H7 (cell line): ENCODE data around the gene TRIO. TPM values are rescaled to one million over a fixed set of nuclear protein-coding genes. Genes with fewer than 3 reads are reported as not detected.

ENCODE experiments used
- DNase-seq: peaks from one replicate; pipeline ENCODE4 v3.0.0; 2012
- H3K27me3 ChIP-seq: 2 replicates; pipeline ENCODE4 v1.6.0; 2011; ENCODE audit warnings: mild to moderate bottlenecking, low read length; ENCODE audit not compliant: control insufficient read depth, insufficient read depth
- H3K36me3 ChIP-seq: replicated peaks from 2 replicates; pipeline ENCODE4 v1.5.1; 2011; ENCODE audit warnings: low read length; ENCODE audit not compliant: control insufficient read depth, insufficient read depth
- H3K4me3 ChIP-seq: 2 replicates; pipeline ENCODE4 v1.5.1; 2011; ENCODE audit warnings: low read depth, mild to moderate bottlenecking, control low read depth, low read length, moderate library complexity; ENCODE audit not compliant: insufficient read depth
- total RNA-seq: library from RNA; depleted of rRNA; stranded (reverse); fragments of >200 nt; shearing (Covaris generic); gene quantifications from 2 replicates; pipeline ENCODE4 v1.2.3, GENCODE V29; 2014

Gene TRIO
- total RNA-seq, 1 experiment from 2014 or later: 39.7 TPM

DNA sequence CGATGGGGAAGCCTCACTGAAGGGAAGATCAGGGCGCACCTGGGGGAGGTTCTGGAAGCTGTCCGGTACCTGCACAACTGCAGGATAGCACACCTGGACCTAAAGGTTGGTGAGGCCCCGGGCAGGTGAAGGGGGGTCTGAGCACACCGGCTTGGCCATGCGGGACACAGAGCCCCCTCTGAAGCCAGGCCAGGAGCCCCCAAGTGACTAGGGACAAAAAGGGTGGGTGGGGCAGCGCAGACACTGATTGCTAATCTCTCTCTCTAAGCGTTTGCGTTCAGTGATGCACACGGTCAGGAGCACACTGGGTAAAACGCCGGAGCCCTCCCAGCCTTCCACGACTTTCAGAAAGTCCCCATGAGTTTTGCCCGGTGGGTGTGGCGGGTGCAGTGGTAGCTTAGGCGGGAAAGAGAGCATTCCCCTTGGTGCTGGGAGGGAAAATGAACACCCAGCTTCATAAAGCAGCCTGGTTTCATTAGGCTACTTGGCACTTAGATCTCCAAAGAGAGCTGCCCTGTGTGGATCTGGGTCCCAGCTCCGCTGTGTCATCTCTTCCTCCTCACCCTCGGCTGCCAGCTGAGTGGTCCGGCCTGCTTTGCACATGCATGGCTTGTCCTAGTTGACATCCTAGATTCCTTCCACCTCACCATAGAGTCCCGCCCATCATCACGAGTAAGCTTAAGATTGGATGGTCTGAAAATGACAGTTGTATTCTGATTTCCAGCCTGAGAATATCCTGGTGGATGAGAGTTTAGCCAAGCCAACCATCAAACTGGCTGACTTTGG is 364.2 kb downstream of the TRIO start:
- H3K4me3 ChIP-seq: no peak overlapping the region
- no peaks in the 10 kb centered on the region for H3K27me3 ChIP-seq
- DNase-seq: peak; percentile 29
- peaks cover 11% of the 10 kb centered on the region for H3K36me3 ChIP-seq

- H3K4me3 ChIP-seq: no peak overlapping the region
- peak; percentile 26 for DNase-seq
- no peaks in the 10 kb centered on the region for H3K27me3 ChIP-seq
- peaks cover 4% of the 10 kb centered on the region for H3K36me3 ChIP-seq
Measured at GRCh38 chr5:14508046-14508445, 364.9 kb downstream of the TRIO start.

DNA sequence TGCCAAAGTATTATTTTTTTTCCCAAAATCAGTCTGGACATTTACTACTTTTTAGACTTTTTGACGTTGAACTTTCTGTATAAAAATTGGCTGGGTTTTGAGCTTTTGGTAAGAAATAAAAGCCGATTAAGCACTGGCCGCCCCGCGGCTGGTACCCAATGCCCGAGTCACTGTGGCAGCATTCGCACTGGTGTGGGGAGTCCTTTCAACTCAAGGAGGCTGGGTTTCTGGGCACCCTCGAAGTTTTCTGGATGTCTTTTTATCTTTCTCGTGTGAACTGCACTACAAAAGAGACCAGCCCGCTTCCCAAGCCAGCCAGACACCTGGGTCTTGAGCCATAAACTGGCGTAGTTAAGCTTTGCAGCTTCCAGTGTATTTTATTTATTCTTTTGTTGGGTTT is 366.4 kb downstream of the TRIO start:
- Histone ChIP-seq H3K4me3 (no peak overlapping the region), H3K27me3 (no peaks in the 10 kb centered on the region), H3K36me3 (peaks cover 3% of the 10 kb centered on the region)
- peak; percentile 24 for DNase-seq

DNA sequence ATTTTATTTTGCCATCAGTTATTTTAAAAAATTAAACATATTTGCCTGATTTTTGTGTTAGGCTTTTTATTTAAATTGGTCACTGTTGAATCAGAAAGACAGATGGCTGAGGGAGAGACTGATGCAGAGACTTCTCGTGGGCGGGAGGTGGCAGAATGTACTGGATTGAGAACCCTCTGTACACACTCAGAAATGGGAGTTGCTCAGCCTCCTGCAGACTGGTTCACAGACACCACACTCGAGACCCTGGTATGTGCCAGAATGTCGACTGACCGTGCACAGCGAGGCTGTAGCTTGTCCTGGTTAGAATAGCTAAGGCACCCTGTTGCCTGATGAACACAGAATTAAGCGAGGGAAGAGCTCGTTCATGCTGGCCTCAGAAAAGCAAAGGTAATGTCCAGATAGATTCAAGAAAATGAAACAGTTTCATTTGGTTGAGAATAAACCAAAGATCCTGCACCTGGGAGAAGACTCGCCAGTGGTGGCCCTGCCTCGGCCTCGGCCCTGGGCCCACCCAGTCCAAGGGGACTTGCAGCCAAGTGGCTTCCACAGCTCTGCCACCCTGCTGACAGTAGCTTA is 367.1 kb downstream of the TRIO start:
- peaks cover 3% of the 10 kb centered on the region for H3K36me3 ChIP-seq
- peak; percentile 25 for DNase-seq
- no peak overlapping the region for H3K4me3 ChIP-seq
- H3K27me3 ChIP-seq: no peaks in the 10 kb centered on the region

DNA sequence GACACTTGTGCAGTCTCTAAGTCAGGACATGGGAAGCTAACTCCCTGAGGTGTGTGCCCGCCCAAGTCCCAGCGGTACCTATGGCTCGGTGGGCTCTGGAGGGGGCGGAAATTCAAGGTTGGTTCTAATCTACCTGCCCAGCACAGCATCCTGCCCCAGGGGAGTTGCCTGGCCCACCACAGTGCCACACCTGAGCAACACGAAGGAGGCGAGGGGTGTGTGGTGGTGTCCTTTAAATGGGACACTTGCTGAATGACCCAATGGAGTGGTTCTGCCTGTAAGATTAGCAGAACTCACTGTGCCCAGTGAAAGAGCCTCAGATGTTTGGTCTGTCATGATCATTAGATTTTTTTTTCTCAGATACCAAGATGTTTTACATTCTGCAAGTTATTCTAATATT is 367.7 kb downstream of the TRIO start:
- Histone ChIP-seq H3K4me3 (no peak overlapping the region), H3K36me3 (peaks cover 3% of the 10 kb centered on the region), H3K27me3 (no peaks in the 10 kb centered on the region)
- DNase-seq: peak; percentile 20

DNA sequence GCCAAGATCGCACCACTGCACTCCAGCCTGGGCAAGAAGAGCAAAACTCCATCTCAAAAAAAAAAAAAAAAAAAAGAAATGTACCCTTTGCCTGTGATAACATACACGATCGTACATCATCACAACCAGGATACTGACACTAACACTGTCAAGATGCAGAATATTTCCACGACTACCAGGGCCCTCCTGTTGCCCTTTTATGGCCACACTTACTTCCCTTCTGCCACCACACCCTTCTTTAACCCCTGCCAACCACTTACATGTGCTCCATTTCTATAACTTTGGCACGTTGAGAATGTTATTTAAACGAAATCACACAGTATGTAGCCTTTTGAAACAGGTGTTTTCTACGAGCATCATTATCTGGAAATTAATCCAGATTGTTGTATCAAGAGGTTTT is 369.4 kb downstream of the TRIO start:
- DNase-seq: no peak
- Histone ChIP-seq H3K36me3 (no peaks in the 10 kb centered on the region), H3K27me3 (no peaks in the 10 kb centered on the region), H3K4me3 (no peak overlapping the region)

- Histone ChIP-seq H3K36me3 (no peaks in the 10 kb centered on the region), H3K27me3 (no peaks in the 10 kb centered on the region), H3K4me3 (no peak overlapping the region)
- peak; percentile 27 for DNase-seq
Measured at GRCh38 chr5:14513266-14513665, 370.1 kb downstream of the TRIO start.

DNA sequence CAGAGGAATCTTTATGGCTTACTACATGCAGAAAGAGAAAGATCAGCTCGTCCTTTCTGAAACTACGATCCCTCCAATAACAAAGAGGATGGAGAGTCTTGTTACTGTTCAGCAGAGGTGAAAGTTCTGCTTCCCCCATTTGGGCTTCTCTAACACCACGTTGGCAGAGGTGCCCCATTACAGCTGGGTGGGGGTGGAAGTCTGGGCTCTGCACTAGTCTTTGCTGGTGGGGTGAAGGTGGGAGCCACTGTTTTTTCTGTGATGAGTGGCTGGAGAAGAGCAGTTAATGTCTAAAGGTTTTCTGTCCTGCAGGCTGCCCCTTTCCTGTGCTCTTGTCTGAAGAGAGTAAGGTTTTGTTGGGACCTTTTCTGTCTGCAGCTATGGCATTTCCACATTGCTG is 373.8 kb downstream of the TRIO start:
- H3K36me3 ChIP-seq: no peaks in the 10 kb centered on the region
- no peak overlapping the region for H3K4me3 ChIP-seq
- DNase-seq: no peak
- H3K27me3 ChIP-seq: no peaks in the 10 kb centered on the region

GRCh38 chr5:14518638-14519037 is 375.5 kb downstream of the TRIO start:
- Histone ChIP-seq H3K27me3 (no peaks in the 10 kb centered on the region), H3K4me3 (no peak overlapping the region), H3K36me3 (no peaks in the 10 kb centered on the region)
- no peak for DNase-seq

DNA sequence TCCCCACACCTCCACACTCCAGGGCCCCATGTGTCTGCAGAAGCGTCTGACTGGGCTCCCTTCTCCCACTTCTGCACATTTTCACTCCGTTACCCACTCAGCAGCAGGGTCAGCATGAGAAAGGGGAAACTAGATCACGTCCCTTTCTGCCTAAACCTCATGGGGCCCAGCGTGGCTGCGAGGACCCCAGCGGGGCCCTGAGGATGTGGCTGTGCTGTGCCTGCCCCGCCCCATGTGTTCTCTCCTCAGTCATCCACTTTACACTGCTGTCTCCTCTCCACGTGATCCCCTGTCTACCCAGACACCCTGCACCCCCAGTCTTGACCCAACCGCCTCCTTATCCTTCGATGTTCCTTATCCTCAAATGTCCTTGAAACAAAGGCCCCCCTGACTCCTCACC is 378.6 kb downstream of the TRIO start:
- H3K36me3 ChIP-seq: no peaks in the 10 kb centered on the region
- H3K27me3 ChIP-seq: no peaks in the 10 kb centered on the region
- no peak overlapping the region for H3K4me3 ChIP-seq
- DNase-seq: no peak

DNA sequence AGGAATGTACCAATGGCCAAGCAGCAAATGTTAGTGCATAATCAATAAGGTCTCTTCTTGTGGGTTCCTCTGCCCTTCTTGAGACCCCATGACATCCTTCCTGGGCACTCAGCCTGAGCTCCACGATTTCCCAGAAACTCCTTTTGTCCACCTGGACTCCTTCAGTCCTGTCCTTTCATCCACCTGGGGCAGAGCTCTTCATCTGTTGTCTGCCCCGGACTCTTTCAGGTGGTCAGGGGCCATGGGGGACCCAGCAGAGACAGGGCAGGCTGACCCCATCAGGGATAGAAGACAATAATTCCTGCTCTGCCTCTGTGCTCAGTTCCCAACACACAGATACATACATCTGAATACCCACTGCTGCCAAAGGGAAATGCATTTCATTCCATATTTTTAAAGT is 379.6 kb downstream of the TRIO start:
- DNase-seq: no peak
- no peaks in the 10 kb centered on the region for H3K27me3 ChIP-seq
- H3K4me3 ChIP-seq: no peak overlapping the region
- no peaks in the 10 kb centered on the region for H3K36me3 ChIP-seq

DNA sequence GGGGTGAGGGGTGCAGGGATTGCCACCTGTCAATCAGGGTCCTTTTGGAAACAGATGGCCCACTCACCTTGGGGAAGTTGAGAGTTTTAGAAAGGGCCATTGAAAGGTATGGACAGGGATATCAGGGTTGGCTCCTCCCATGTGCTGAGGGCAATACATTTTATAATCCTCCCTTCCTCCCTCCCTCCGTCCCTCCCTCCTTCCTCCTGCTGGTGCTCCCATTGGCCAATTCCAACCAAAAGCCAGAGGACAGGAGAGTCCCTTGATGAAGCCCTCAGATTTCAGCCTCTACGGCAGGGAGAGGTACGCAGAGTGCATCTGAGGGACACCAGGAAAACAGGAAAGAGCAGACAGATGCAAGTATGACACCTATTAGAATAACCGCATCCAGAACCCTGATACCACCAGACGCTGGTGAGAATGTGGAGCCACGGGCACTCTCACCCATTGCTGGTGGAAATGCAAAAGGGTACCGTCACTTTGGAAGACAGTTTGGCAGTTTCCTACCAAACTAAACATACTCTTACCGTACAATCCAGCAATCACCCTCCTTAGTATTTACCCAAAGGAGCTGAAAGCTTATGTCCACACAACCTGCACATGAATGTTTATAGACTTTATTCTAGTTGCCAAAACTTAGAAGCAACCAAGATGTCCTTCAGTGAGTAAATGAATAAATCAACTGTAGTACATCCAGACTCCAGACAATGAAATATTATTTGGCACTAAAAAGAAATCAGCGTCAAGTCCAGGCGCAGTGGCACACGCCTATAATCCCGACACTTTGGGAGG is 380.3 kb downstream of the TRIO start:
- Histone ChIP-seq H3K4me3 (no peak overlapping the region), H3K27me3 (no peaks in the 10 kb centered on the region), H3K36me3 (no peaks in the 10 kb centered on the region)
- DNase-seq: no peak

- Histone ChIP-seq H3K4me3 (no peak overlapping the region), H3K27me3 (no peaks in the 10 kb centered on the region), H3K36me3 (no peaks in the 10 kb centered on the region)
- DNase-seq: peak; percentile 26
Measured at GRCh38 chr5:14525397-14525796, 382.3 kb downstream of the TRIO start.

GRCh38 chr5:14526493-14526892 is 383.4 kb downstream of the TRIO start:
- H3K27me3 ChIP-seq: no peaks in the 10 kb centered on the region
- no peaks in the 10 kb centered on the region for H3K36me3 ChIP-seq
- no peak overlapping the region for H3K4me3 ChIP-seq
- no peak for DNase-seq

GRCh38 chr5:14528115-14528514 is 385.0 kb downstream of the TRIO start:
- H3K27me3 ChIP-seq: no peaks in the 10 kb centered on the region
- H3K4me3 ChIP-seq: no peak overlapping the region
- no peaks in the 10 kb centered on the region for H3K36me3 ChIP-seq
- no peak for DNase-seq
